ENCODE measurements around the gene ARMC5. TPM values are rescaled to one million over a fixed set of nuclear protein-coding genes. Genes with fewer than 3 reads are reported as not detected.

The ARMC5 gene
- polyA plus RNA-seq, 1 of the 3 experiments (the other 2 are of a cell fraction): 8.9 TPM

- Histone ChIP-seq H4K20me1 (ENCODE audit: insufficient read depth) (no peaks in the 10 kb centered on the region), H3K9me2 (no peaks in the 10 kb centered on the region), H2AFZ (ENCODE audit: low read depth) (no peak overlapping the region), H3K27me3 (ENCODE audit: insufficient read depth) (no peaks in the 10 kb centered on the region), H3K27ac (ENCODE audit: low read depth in 2 of 2, low read length in 1 of 2) (no peak overlapping the region), H3F3A (replicated peaks; ENCODE audit: insufficient read depth) (peaks cover 15% of the 10 kb centered on the region), H3K4me1 (ENCODE audit: control insufficient read depth in 1 of 2, insufficient read depth in 2 of 2, low read depth in 1 of 2, low read length in 1 of 2) (peaks cover 0 to 16% of the 10 kb centered on the region in 2 experiments; a peak in 1 of 4 replicates), H3K79me2 (ENCODE audit: insufficient read depth) (no peaks in the 10 kb centered on the region), H3K9ac (no peak overlapping the region), H3K9me3 (no peaks in the 10 kb centered on the region), H3K4me3 (ENCODE audit: low read depth in 2 of 2, low read length in 1 of 2) (no peak overlapping the region), H3K36me3 (replicated peaks in 1 of 2; ENCODE audit: control insufficient read depth in 1 of 2, insufficient read depth in 2 of 2, low read length in 1 of 2) (no peaks in the 10 kb centered on the region), H3K4me2 (no peak overlapping the region)
- POLR2A ChIA-PET: no interaction called here
- no peak for DNase-seq
- 84% methylated on average over 5 of the region's 14 CpGs for WGBS (ENCODE audit: low lambda C conversion rate)
- TF ChIP-seq MEF2A (IDR thresholded peaks at IDR 0.05; ENCODE audit: borderline replicate concordance, low read depth) (no peak), USF1 (IDR thresholded peaks at IDR 0.05; ENCODE audit: borderline replicate concordance, low read depth) (no peak), RCOR1 (IDR thresholded peaks at IDR 0.05; ENCODE audit: low read length) (no peak), MAX (IDR thresholded peaks at IDR 0.05; ENCODE audit: low read depth) (no peak), TAF1 (IDR thresholded peaks at IDR 0.05; ENCODE audit: borderline replicate concordance, low read depth, low read length) (no peak), TCF12 (IDR thresholded peaks at IDR 0.05) (no peak), FOXM1 (IDR thresholded peaks at IDR 0.05; ENCODE audit: low read depth) (no peak), FOSL2 (IDR thresholded peaks at IDR 0.05; ENCODE audit: borderline replicate concordance, low read depth) (no peak), CTCF (IDR thresholded peaks at IDR 0.05) (no peak), RXRA (IDR thresholded peaks at IDR 0.05; ENCODE audit: borderline replicate concordance, low read depth) (no peak), JUND (IDR thresholded peaks at IDR 0.05) (no peak), RFX5 (IDR thresholded peaks at IDR 0.05; ENCODE audit: low read length) (no peak), ELF1 (IDR thresholded peaks at IDR 0.05) (no peak), NRF1 (IDR thresholded peaks at IDR 0.05; ENCODE audit: low read depth, low read length) (no peak), RAD21 (IDR thresholded peaks at IDR 0.05; ENCODE audit: low read length) (no peak)
- CTCF ChIA-PET: interaction anchor here (0.6 kb wide), 1 partner anchor 12 kb away, joined by 3 read pairs; no protein-coding TSS in a partner anchor
These were observed 25.3 kb downstream of the ARMC5 start for GRCh38 chr16:31484491-31485171.

GRCh38 chr16:31485571-31485970, 26.3 kb downstream of the ARMC5 start:
- Histone ChIP-seq H3K27ac (ENCODE audit: low read depth in 2 of 2, low read length in 1 of 2) (no peak overlapping the region), H4K20me1 (ENCODE audit: insufficient read depth) (no peaks in the 10 kb centered on the region), H3K9me3 (no peaks in the 10 kb centered on the region), H3K27me3 (ENCODE audit: insufficient read depth) (no peaks in the 10 kb centered on the region), H3K9ac (no peak overlapping the region), H3K9me2 (no peaks in the 10 kb centered on the region), H3K4me2 (no peak overlapping the region), H2AFZ (ENCODE audit: low read depth) (no peak overlapping the region), H3K4me3 (ENCODE audit: low read depth in 2 of 2, low read length in 1 of 2) (no peak overlapping the region), H3K79me2 (ENCODE audit: insufficient read depth) (no peaks in the 10 kb centered on the region), H3F3A (replicated peaks; ENCODE audit: insufficient read depth) (peaks cover 12% of the 10 kb centered on the region), H3K4me1 (ENCODE audit: control insufficient read depth in 1 of 2, insufficient read depth in 2 of 2, low read depth in 1 of 2, low read length in 1 of 2) (peaks cover 0 to 16% of the 10 kb centered on the region in 2 experiments; a peak in 1 of 4 replicates), H3K36me3 (replicated peaks in 1 of 2; ENCODE audit: control insufficient read depth in 1 of 2, insufficient read depth in 2 of 2, low read length in 1 of 2) (no peaks in the 10 kb centered on the region)
- TF ChIP-seq IRF3 (IDR thresholded peaks at IDR 0.05; ENCODE audit: low read depth, low read length) (no peak), MEF2A (IDR thresholded peaks at IDR 0.05; ENCODE audit: borderline replicate concordance, low read depth) (no peak), EZH2phosphoT487 (IDR thresholded peaks at IDR 0.05; ENCODE audit: borderline replicate concordance, low read depth) (no peak), FOXJ3 (CRISPR knock-in tag; IDR thresholded peaks at IDR 0.05) (no peak), RCOR1 (IDR thresholded peaks at IDR 0.05; ENCODE audit: low read length) (no peak), RXRA (IDR thresholded peaks at IDR 0.05; ENCODE audit: borderline replicate concordance, low read depth) (no peak)
- POLR2A ChIA-PET: no interaction called here
- CTCF ChIA-PET: interaction anchor here (1.1 to 1.2 kb wide), 2 partner anchors 13 to 25 kb away, joined by 3 to 6 read pairs; no protein-coding TSS in a partner anchor
- 86% methylated on average over 9 of the region's 17 CpGs for WGBS (ENCODE audit: low lambda C conversion rate)
- DNase-seq: no peak
